Esophagus squamous epithelium (tissue), 5 donors: Measurements from ENCODE around the gene AUTS2. TPM values are rescaled to one million over a fixed set of nuclear protein-coding genes. Genes with fewer than 3 reads are reported as not detected.

Experiments used
- DNase-seq: peaks from one replicate; lab custom pipeline; 2025; lab: John Stamatoyannopoulos, UW
- H3K27ac ChIP-seq, 4 donors: fragments of 200-600 bp; sonication (generic); one replicate each; pipeline ENCODE4 v1.5.1; 2016 to 2019; ENCODE audit warnings: mild to moderate bottlenecking in 1 of 4
- H3K27me3 ChIP-seq, 4 donors: fragments of 200-600 bp; sonication (generic); 1 replicate in 3 of 4; 2 replicates in 1 of 4; pipeline versions ENCODE4 v1.5.1 to v1.6.0; 2017 to 2021; ENCODE audit warnings: antibody characterized with exemption in 1 of 4
- H3K36me3 ChIP-seq, 3 donors: fragments of 200-600 bp; sonication (generic); one replicate each; pipeline ENCODE4 v1.5.1; 2016 to 2019
- H3K4me1 ChIP-seq, 3 donors: fragments of 200-600 bp; sonication (generic); one replicate each; pipeline ENCODE4 v1.5.1; 2017 to 2019
- H3K4me3 ChIP-seq, 4 donors: fragments of 200-600 bp; sonication (generic); 1 replicate in 3 of 4; 2 replicates in 1 of 4; pipeline ENCODE4 v1.5.1; 2016 to 2019; ENCODE audit warnings: mild to moderate bottlenecking in 2 of 4, moderate library complexity in 1 of 4
- H3K9me3 ChIP-seq, 3 donors: fragments of 200-600 bp; sonication (generic); one replicate each; pipeline ENCODE4 v1.5.1; 2016 to 2019
- CTCF ChIP-seq, 6 experiments: fragments of 450-650 bp in 4 of 6; fragments of 200-600 bp in 2 of 6; sonication (generic) in 2 of 6; IDR thresholded peaks; one replicate each; pipeline ENCODE4 v1.5.1; 2016 to 2019; ENCODE audit warnings: antibody characterized with exemption in 6 of 6, mild to moderate bottlenecking in 4 of 6, moderate library complexity in 4 of 6
- POLR2A ChIP-seq, 4 donors: fragments of 450-650 bp; IDR thresholded peaks; one replicate each; pipeline ENCODE4 v1.6.1; 2017; ENCODE audit warnings: antibody characterized with exemption in 4 of 4, mild to moderate bottlenecking in 4 of 4, moderate library complexity in 3 of 4
- WGBS, 2 donors: methylation state at CpG; one replicate each; pipeline ENCODE4 v1.1.5; 2018; 5-methylcytosine and 5-hydroxymethylcytosine counted together
- intact Hi-C: fragments of 100-400 bp; cut with DNase I; formaldehyde crosslinking; loops from one replicate; pipeline ENCODE4 v1.15.0; 2022
- total RNA-seq, 4 donors: library from RNA; depleted of rRNA; stranded (reverse); fragments of >200 nt; gene quantifications; one replicate each; pipeline ENCODE4 v1.1.0, GENCODE V29; 2016
- donor health status: DM: yes; HTN: yes; CAD: no.

Gene AUTS2
- total RNA-seq, 4 donors from 2014 or later: 9.5 to 36.2 (median 23.0) TPM

GRCh38 chr7:70579397-70580097 lies 981.3 kb downstream of the AUTS2 start:
- 41 to 70% methylated on average over 3 to 6 of the region's 6 CpGs for WGBS, 2 donors

GRCh38 chr7:70580161-70580560 lies 981.9 kb downstream of the AUTS2 start:
- TF ChIP-seq CTCF (IDR thresholded peaks at IDR 0.05) (no peak), POLR2A (IDR thresholded peaks at IDR 0.05) (no peak)
- Histone ChIP-seq H3K36me3 (no peaks in the 10 kb centered on the region), H3K4me1 (peaks cover 0 to 29% (median under 1%) of the 10 kb centered on the region in 3 donors), H3K4me3 (no peak overlapping the region), H3K27ac (no peak overlapping the region), H3K9me3 (no peaks in the 10 kb centered on the region), H3K27me3 (no peaks in the 10 kb centered on the region)
- WGBS, 2 donors: 62 to 92% methylated on average over 2 to 3 of the region's 6 CpGs
- DNase-seq: no peak
- intact Hi-C loops: no loop called here

More at GRCh38 chr7:70579397-70580097, 981.3 kb downstream of the AUTS2 start:
- intact Hi-C loops: no loop called here
- TF ChIP-seq POLR2A (IDR thresholded peaks at IDR 0.05) (no peak), CTCF (IDR thresholded peaks at IDR 0.05) (no peak)
- Histone ChIP-seq H3K9me3 (no peaks in the 10 kb centered on the region), H3K36me3 (no peaks in the 10 kb centered on the region), H3K27ac (no peak overlapping the region), H3K4me1 (peaks cover 0 to 29% (median 5%) of the 10 kb centered on the region in 3 donors), H3K27me3 (no peaks in the 10 kb centered on the region), H3K4me3 (no peak overlapping the region)
- DNase-seq: no peak

- DNase-seq: no peak
- TF ChIP-seq CTCF (IDR thresholded peaks at IDR 0.05) (no peak), POLR2A (IDR thresholded peaks at IDR 0.05) (no peak)
- Histone ChIP-seq H3K36me3 (no peaks in the 10 kb centered on the region), H3K4me3 (no peak overlapping the region), H3K27ac (no peak overlapping the region), H3K9me3 (no peaks in the 10 kb centered on the region), H3K27me3 (no peaks in the 10 kb centered on the region), H3K4me1 (peaks cover 0 to 26% (median 0%) of the 10 kb centered on the region in 3 donors)
- 72 to 75% methylated on average over 18 of the region's 18 CpGs for WGBS, 2 donors
- intact Hi-C loops: no loop called here
Measured at GRCh38 chr7:70582927-70583895, 984.9 kb downstream of the AUTS2 start.

GRCh38 chr7:70583965-70584883 lies 985.9 kb downstream of the AUTS2 start:
- Histone ChIP-seq H3K27me3 (peaks cover 0 to 4% (median 0%) of the 10 kb centered on the region in 4 donors), H3K4me1 (peaks cover 0 to 25% (median 0%) of the 10 kb centered on the region in 3 donors), H3K36me3 (no peaks in the 10 kb centered on the region), H3K27ac (peak overlapping the region in 1 of 4 donors; percentile 16), H3K4me3 (no peak overlapping the region), H3K9me3 (no peaks in the 10 kb centered on the region)
- TF ChIP-seq POLR2A (IDR thresholded peaks at IDR 0.05) (no peak), CTCF (IDR thresholded peaks at IDR 0.05) (no peak)
- DNase-seq: no peak
- intact Hi-C loops: no loop called here
- WGBS, 2 donors: 48 to 78% methylated on average over 10 to 14 of the region's 16 CpGs
